PC-9 (cell line): ENCODE data around the gene ACKR2.

Experiments used
- CTCF ChIP-seq: fragments of 200-600 bp; sonication (generic); conservative IDR thresholded peaks from 2 replicates; pipeline ENCODE4 v1.6.1; 2017; ENCODE audit warnings: mixed run types, antibody characterized with exemption, mild to moderate bottlenecking, moderate library complexity
- EZH2 ChIP-seq: fragments of 200-600 bp; sonication (generic); IDR thresholded peaks from 2 replicates; pipeline ENCODE4 v1.8.0; 2017; ENCODE audit warnings: antibody characterized with exemption, low read depth

GRCh38 chr3:42814246-42814645 lies 5.0 kb downstream of the ACKR2 start:
- no peak for TF ChIP-seq CTCF
- TF ChIP-seq EZH2 = no peak
